Brain pericyte (primary cell): ENCODE data around the gene PCGF1.
"Not testable (repeated sequence)": the region's sequence is repeated elsewhere in the genome, so short reads cannot be mapped to it uniquely, and the experiment has no call there.

Source experiments
- DNase-seq: peaks from one replicate; pipeline ENCODE4 v3.0.0-alpha.2; 2012; ENCODE audit warnings: low read depth, low spot score

PCGF1 gene

DNA sequence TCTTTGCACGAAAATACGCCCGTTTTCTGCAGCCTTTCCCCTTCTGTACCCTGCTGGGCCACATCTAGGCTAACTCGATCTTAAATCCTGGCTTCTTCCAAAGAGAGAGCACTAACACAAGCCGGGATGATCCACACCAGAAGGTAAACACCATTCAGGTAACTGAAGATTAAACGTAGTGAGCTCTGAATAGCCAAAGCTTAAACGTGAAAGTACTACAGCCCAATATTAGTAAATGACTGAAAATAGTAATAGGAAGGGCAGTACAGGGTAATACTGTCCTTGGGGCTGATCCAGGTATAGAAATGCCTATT is 34.6 kb downstream of the PCGF1 start:
- no peak for DNase-seq

DNA sequence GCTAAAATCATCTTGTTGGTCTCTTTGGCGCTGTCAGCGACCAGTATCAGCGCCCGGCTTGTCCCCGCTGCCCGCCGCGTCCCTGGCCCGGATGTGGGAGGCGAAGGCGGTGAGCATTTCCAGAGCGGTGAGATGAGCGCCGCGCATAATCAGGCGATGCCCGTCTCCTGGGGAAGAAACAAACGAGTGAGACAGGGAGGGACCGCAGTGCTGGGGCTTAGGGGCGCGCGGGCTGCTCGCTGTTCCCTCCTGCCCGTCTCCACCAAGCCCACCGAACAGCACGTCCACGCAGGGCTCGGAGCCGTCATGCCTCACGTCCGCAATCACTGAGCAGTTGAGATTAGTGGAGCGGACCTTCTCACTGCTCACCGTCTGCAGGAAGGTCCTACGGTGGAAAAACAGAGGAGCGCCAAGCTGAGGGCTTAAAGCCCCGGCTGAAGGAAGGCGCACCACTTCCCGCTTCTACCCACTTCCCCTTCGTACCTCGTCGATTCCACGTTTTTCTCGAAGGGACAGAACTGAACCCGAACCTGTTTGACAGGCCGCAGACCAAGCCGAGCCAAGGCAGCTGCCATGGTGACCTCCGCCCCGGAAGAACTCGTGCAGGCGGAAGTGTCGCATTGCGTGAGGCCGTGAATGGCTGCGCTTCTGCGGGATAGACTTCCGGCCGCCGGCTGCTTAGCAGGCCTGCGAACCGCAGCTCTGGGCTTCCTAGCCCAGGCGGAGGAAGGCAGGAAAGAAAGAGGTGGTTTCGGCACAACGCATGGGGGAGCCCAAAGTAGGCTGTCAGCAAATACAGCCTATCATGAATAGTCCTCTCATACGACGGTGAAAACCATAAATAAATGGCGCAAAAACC is 35.2 kb downstream of the PCGF1 start, which contains the start of gene MRPL53:
TSS of gene MRPL53 (minus strand) at position 595 of the 859 bp plus-strand sequence. CDS start at position 575, 20 bp downstream.
- DNase-seq = peak; percentile 73

GRCh38 chr2:74471332-74472065 is 36.0 kb downstream of the PCGF1 start:
- DNase-seq = no peak

DNA sequence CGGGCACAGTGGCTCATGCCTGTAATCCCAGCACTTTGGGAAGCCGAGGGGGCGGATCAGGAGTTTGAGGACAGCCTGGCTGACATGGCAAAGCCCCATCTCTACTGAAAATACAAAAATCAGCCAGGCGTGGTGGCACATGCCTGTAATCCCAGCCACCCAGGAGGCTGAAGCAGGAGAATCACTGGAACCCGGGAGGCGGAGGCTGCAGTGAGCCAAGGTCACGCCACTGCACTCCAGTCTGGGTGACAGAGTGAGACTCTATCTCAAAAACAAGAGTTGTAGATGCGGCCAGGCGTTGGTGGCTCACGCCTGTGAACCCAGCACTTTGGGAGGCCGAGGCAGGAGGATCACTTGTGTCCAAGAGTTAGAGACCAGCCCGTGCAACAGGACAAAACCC is 36.8 kb downstream of the PCGF1 start:
- DNase-seq = not testable (repeated sequence)

GRCh38 chr2:74464406-74464805 is 43.1 kb downstream of the PCGF1 start:
- no peak for DNase-seq

GRCh38 chr2:74462786-74463105 is 44.7 kb downstream of the PCGF1 start:
- no peak for DNase-seq

GRCh38 chr2:74462054-74462785 is 45.3 kb downstream of the PCGF1 start:
- no peak for DNase-seq

DNA sequence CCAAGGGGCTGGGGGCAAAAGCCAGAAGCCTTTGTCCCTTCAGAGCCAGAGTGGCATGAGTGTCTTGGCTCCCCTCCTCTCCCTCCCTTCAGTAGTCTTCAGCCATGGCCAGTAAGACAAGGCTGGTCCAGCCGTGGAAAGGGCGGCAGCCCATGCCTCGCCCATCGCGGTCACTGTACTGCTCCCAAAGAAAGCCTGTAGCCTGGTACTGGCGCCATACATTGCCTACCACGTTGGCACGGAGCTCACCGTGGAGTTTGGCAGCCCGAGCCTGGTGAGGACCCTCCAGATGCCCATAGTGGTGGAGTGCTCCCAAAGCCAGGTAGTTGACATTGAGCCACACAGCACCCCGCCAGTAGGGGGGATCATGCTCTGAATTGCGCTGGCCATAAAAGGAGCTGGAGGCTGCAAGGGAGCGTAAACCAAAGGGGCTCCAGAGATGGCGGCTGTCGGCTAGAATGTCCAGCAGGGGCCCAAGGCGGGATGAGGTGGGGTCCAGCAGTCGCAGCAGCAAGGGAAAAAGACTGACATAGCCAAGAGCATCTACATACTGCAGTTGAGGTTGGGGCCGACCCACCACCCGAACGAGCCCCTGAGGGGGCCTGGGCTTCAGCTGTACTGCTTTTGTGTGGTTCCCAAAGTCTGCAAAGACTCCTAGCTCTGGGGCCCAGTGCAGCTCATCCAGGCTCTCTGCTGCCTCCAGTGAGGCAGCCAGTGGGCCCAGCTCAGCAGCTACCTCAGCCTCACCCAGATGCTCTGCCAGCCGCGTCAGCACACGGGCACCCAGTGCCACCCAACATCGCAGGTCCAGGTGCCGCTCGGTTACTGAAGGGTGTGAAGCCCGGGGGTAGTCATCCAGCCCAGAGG is 46.1 kb downstream of the PCGF1 start:
- no peak for DNase-seq

GRCh38 chr2:74460187-74460586 is 47.3 kb downstream of the PCGF1 start:
- DNase-seq = not testable (repeated sequence)

- DNase-seq = not testable (repeated sequence)
These were observed 47.9 kb downstream of the PCGF1 start for GRCh38 chr2:74459503-74460118.

DNA sequence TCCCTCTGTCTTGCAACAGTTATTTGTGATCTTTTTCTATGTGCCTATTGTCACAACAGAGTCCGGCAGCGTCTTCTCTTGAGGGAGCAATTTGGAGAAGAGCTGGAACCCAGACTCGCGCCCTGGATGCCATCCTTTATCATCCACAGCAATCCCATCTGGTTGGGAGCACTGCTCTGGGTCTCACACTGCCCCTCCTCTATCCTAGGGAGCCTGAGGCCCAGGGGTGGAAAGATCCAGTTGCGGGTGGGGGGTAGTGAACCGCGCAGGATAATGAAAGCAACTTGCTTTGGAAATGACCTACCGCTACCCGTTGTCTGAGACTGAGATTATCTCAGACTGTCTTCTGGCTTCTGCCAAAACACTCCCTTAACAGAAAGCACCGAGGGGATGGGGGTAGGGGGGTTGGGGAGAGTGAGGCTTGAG is 48.5 kb downstream of the PCGF1 start:
- no peak for DNase-seq

DNA sequence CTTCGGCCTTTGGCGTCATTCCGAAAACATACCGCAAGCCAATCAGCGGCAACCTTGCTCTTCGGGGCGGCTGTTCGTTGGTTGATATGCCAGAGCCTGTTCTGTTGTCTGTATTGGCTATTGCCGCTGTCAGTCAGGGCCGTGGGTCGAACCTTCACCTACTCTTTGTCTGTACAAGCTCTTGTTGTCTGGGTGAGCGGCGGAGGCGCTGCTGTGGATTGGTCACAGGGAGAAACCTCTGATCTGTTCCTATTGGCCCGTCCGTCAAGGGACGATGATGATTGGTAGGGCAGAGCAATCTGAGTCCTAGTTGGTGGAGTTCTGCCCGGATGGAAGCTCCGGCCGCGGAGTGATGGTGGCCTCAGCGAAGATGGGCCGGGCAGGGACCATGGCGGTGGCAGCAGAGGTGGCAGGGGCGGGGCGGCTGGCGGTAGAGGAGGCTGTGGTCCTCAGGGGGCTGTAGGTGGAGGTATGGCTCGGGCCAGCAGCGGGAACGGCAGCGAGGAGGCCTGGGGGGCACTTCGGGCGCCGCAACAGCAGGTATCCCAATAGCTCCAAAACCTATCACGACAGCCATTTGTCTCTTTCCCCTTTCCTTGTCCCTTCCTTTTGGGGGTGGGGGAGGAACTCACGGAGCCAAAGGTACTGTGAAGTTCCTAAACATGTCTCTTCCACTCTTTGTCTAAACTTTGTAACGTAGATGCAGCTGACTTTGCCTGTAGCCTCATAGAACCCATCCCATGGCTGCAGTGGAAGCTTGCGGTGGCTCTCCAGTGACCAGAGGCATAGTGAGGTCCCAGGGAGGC is 49.2 kb downstream of the PCGF1 start, which contains the start of gene WBP1:
TSS of gene WBP1 (plus strand) at position 307 of the 806 bp plus-strand sequence. CDS start at position 472, 165 bp downstream.
- peak; percentile 100 for DNase-seq

- DNase-seq = no peak
These were observed 49.9 kb downstream of the PCGF1 start for GRCh38 chr2:74457549-74458131.

DNA sequence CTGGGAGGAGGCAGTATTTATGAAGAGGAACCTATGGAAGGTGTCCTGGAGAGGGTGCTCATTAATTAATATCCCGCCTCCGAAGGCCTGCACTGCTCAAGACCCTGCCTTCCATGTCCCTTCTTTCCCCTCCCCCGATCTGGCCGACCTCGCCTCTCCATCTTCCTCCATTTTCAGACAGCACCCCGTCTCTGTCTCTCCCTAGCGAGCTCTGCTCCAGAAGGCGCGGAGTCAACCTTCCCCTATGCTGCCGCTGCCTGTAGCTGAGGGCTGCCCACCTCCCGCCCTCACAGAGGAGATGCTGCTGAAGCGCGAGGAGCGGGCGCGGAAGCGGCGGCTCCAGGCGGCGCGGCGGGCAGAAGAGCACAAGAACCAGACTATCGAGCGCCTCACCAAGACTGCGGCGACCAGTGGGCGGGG is 50.4 kb downstream of the PCGF1 start:
- DNase-seq = no peak
